Measurements from ENCODE around the gene VMP1. TPM values are rescaled to one million over a fixed set of nuclear protein-coding genes. Genes with fewer than 3 reads are reported as not detected.
"Not testable (repeated sequence)": the region's sequence is repeated elsewhere in the genome, so short reads cannot be mapped to it uniquely, and the experiment has no call there.

The VMP1 gene
- total RNA-seq, 1 experiment from 2014 or later, result 236 TPM

- Histone ChIP-seq H3F3A (ENCODE audit: insufficient read depth, low read depth) (peaks cover 53% of the 10 kb centered on the region), H3K27ac (peak overlapping the region; percentile 98), H3K79me2 (ENCODE audit: low read depth) (peaks cover 44% of the 10 kb centered on the region), H3K4me1 (replicated peaks; ENCODE audit: insufficient read depth) (peaks cover 43% of the 10 kb centered on the region)
- CTCF ChIA-PET; BruUV-seq (replicated peaks); H3K36me3 ChIP-seq (ENCODE audit: low read depth); H4K20me1 ChIP-seq (ENCODE audit: insufficient read depth); H3K27me3 ChIP-seq (ENCODE audit: insufficient read depth, low read depth); H3K9me2 ChIP-seq (ENCODE audit: insufficient read depth); H3K9me3 ChIP-seq (ENCODE audit: insufficient read depth, low read depth); intact Hi-C loops (cut with micrococcal nuclease; ENCODE audit: unreplicated experiment); H3K4me2 ChIP-seq; POLR2A ChIA-PET (ENCODE audit: unreplicated experiment); H3K4me3 ChIP-seq; DNase-seq; H2AFZ ChIP-seq: not testable (repeated sequence)
Observed at GRCh38 chr17:59790418-59790817, 83.0 kb downstream of the VMP1 start.

- H4K20me1 ChIP-seq (ENCODE audit: insufficient read depth), result no peaks in the 10 kb centered on the region
- no peak for DNase-seq
- H3K4me2 ChIP-seq, result no peak overlapping the region
- ChIA-PET CTCF (no interaction called here), POLR2A (ENCODE audit: unreplicated experiment) (no interaction called here)
- peaks cover 39% of the 10 kb centered on the region for H3K79me2 ChIP-seq (ENCODE audit: low read depth)
- peaks cover 49% of the 10 kb centered on the region for H3F3A ChIP-seq (ENCODE audit: insufficient read depth, low read depth)
- no peak overlapping the region for H3K4me3 ChIP-seq
- H3K36me3 ChIP-seq (ENCODE audit: low read depth), result peaks cover under 1% of the 10 kb centered on the region
- BruUV-seq (replicated peaks), result no TSS peak
- peaks cover 38% of the 10 kb centered on the region for H3K4me1 ChIP-seq (replicated peaks; ENCODE audit: insufficient read depth)
- H3K27ac ChIP-seq, result peak overlapping the region; percentile 98
- TF ChIP-seq EZH2 (IDR thresholded peaks at IDR 0.05; ENCODE audit: low read depth) (no peak), CTCF (conservative IDR thresholded peaks at IDR 0.05) (no peak)
- no peaks in the 10 kb centered on the region for H3K9me2 ChIP-seq (ENCODE audit: insufficient read depth)
- intact Hi-C loops (cut with micrococcal nuclease; ENCODE audit: unreplicated experiment), result no loop called here
- no peak overlapping the region for H2AFZ ChIP-seq
- no peaks in the 10 kb centered on the region for H3K27me3 ChIP-seq (ENCODE audit: insufficient read depth, low read depth)
- H3K9me3 ChIP-seq (ENCODE audit: insufficient read depth, low read depth), result no peaks in the 10 kb centered on the region
Observed at GRCh38 chr17:59790910-59791309, 83.5 kb downstream of the VMP1 start.

- Histone ChIP-seq H3K27me3 (ENCODE audit: insufficient read depth, low read depth) (no peaks in the 10 kb centered on the region), H3K79me2 (ENCODE audit: low read depth) (peaks cover 35% of the 10 kb centered on the region), H3K4me1 (replicated peaks; ENCODE audit: insufficient read depth) (peaks cover 34% of the 10 kb centered on the region), H3F3A (ENCODE audit: insufficient read depth, low read depth) (peaks cover 48% of the 10 kb centered on the region), H3K9me2 (ENCODE audit: insufficient read depth) (no peaks in the 10 kb centered on the region), H2AFZ (no peak overlapping the region), H3K4me2 (no peak overlapping the region), H4K20me1 (ENCODE audit: insufficient read depth) (no peaks in the 10 kb centered on the region), H3K27ac (peak overlapping the region; percentile 17), H3K9me3 (ENCODE audit: insufficient read depth, low read depth) (no peaks in the 10 kb centered on the region), H3K4me3 (no peak overlapping the region), H3K36me3 (ENCODE audit: low read depth) (peaks cover 5% of the 10 kb centered on the region)
- intact Hi-C loops (cut with micrococcal nuclease; ENCODE audit: unreplicated experiment), result no loop called here
- peak in 1 of 2 experiments; percentile 39 for DNase-seq
- ChIA-PET CTCF (no interaction called here), POLR2A (ENCODE audit: unreplicated experiment) (no interaction called here)
- no TSS peak for BruUV-seq (replicated peaks)
- TF ChIP-seq CTCF (conservative IDR thresholded peaks at IDR 0.05), result no peak
- TF ChIP-seq EZH2 (IDR thresholded peaks at IDR 0.05; ENCODE audit: low read depth), result no peak
Observed at GRCh38 chr17:59791603-59792457, 84.4 kb downstream of the VMP1 start.

- DNase-seq; H3K36me3 ChIP-seq (ENCODE audit: low read depth); POLR2A ChIA-PET (ENCODE audit: unreplicated experiment); H3K9me2 ChIP-seq (ENCODE audit: insufficient read depth); H3K4me3 ChIP-seq; CTCF ChIA-PET; BruUV-seq (replicated peaks); H4K20me1 ChIP-seq (ENCODE audit: insufficient read depth); H3K27me3 ChIP-seq (ENCODE audit: insufficient read depth, low read depth); H3K9me3 ChIP-seq (ENCODE audit: insufficient read depth, low read depth); H3K4me2 ChIP-seq; H2AFZ ChIP-seq; intact Hi-C loops (cut with micrococcal nuclease; ENCODE audit: unreplicated experiment): not testable (repeated sequence)
- Histone ChIP-seq H3F3A (ENCODE audit: insufficient read depth, low read depth) (peaks cover 42% of the 10 kb centered on the region), H3K4me1 (replicated peaks; ENCODE audit: insufficient read depth) (peaks cover 29% of the 10 kb centered on the region), H3K79me2 (ENCODE audit: low read depth) (peaks cover 35% of the 10 kb centered on the region), H3K27ac (peak overlapping the region; percentile 17)
Observed at GRCh38 chr17:59792458-59792823, 85.0 kb downstream of the VMP1 start.

Measured in PC-9 (cell line).